A673 (cell line): ENCODE results near the gene IPCEF1. TPM values are rescaled to one million over a fixed set of nuclear protein-coding genes. Genes with fewer than 3 reads are reported as not detected.
"Not testable (repeated sequence)": the region's sequence is repeated elsewhere in the genome, so short reads cannot be mapped to it uniquely, and the experiment has no call there.

Experiments
- BruUV-seq: library from RNA; stranded (reverse); fragments of 400-500 nt; replicated peaks from 2 replicates; lab custom pipeline; 2021; lab: Mats Ljungman, UMichigan
- CTCF ChIA-PET: fragments of 300-600 bp; sonication (Branson Sonifier 250); formaldehyde crosslinking; loops from one replicate; lab custom pipeline; 2022; ENCODE audit warnings: antibody characterized with exemption; lab: Charles Lee
- POLR2A ChIA-PET: fragments of 300-600 bp; sonication (Branson Sonifier 250); formaldehyde crosslinking; loops from one replicate; lab custom pipeline; 2022; ENCODE audit warnings: antibody characterized with exemption; ENCODE audit not compliant: low non-redundant PET; lab: Charles Lee
- DNase-seq: peaks from one replicate; pipeline ENCODE4 v3.0.0-alpha.2; 2015; ENCODE audit warnings: low spot score
- H3K27ac ChIP-seq: fragments of 200-600 bp; sonication (generic); 2 replicates; pipeline ENCODE4 v1.5.1; 2016; ENCODE audit warnings: mixed run types, low read depth, mild to moderate bottlenecking, mixed read lengths, antibody characterized with exemption, low read length; ENCODE audit not compliant: poor library complexity, severe bottlenecking
- H3K27me3 ChIP-seq: fragments of 200-600 bp; sonication (generic); replicated peaks from 2 replicates; pipeline ENCODE4 v1.6.1; 2017; ENCODE audit warnings: mixed run types, low read depth, mild to moderate bottlenecking, mixed read lengths, antibody characterized with exemption, low read length; ENCODE audit not compliant: insufficient read depth, poor library complexity
- H3K36me3 ChIP-seq: fragments of 200-600 bp; sonication (generic); 2 replicates; pipeline ENCODE4 v1.6.1; 2016; ENCODE audit warnings: mixed run types, mild to moderate bottlenecking, mixed read lengths, antibody characterized with exemption, low read length; ENCODE audit not compliant: insufficient read depth, poor library complexity, severe bottlenecking
- H3K4me1 ChIP-seq: fragments of 200-600 bp; sonication (generic); 2 replicates; pipeline ENCODE4 v1.6.1; 2017; ENCODE audit warnings: mixed run types, mild to moderate bottlenecking, mixed read lengths, antibody characterized with exemption, low read length; ENCODE audit not compliant: insufficient read depth, poor library complexity, severe bottlenecking
- H3K4me3 ChIP-seq: fragments of 200-600 bp; sonication (generic); 2 replicates; pipeline ENCODE4 v1.5.1; 2016; ENCODE audit warnings: low read depth, mixed run types, mild to moderate bottlenecking, mixed read lengths, low read length; ENCODE audit not compliant: poor library complexity, severe bottlenecking
- H3K9me3 ChIP-seq: fragments of 200-600 bp; sonication (generic); 2 replicates; pipeline ENCODE4 v1.6.1; 2016; ENCODE audit warnings: mixed run types, low read depth, mild to moderate bottlenecking, mixed read lengths, antibody characterized with exemption, low read length; ENCODE audit not compliant: poor library complexity, severe bottlenecking
- CTCF ChIP-seq: fragments of 300-800, 200-600 bp; sonication (generic); conservative IDR thresholded peaks from 2 replicates; pipeline ENCODE4 v1.5.1; 2017; ENCODE audit warnings: low read depth, mild to moderate bottlenecking, antibody characterized with exemption, low read length, moderate library complexity, mixed read lengths
- EZH2 ChIP-seq: fragments of 200-600 bp; sonication (generic); IDR thresholded peaks from 2 replicates; pipeline ENCODE4 v1.6.1; 2017; ENCODE audit warnings: borderline replicate concordance, low read depth, mild to moderate bottlenecking, mixed read lengths, antibody characterized with exemption, low read length; ENCODE audit not compliant: poor library complexity, severe bottlenecking
- intact Hi-C: fragments of 100-400 bp; cut with micrococcal nuclease; formaldehyde crosslinking; loops from one replicate; pipeline ENCODE4 v1.10.0; 2022; ENCODE audit not compliant: unreplicated experiment
- total RNA-seq: library from RNA; stranded (reverse); gene quantifications from 2 replicates; pipeline ENCODE4 v1.2.3, GENCODE V29; 2021

The IPCEF1 gene
- total RNA-seq, 1 experiment from 2014 or later, result 1.4 TPM

- BruUV-seq, result no TSS peak
- CTCF ChIA-PET, result no interaction called here
- Histone ChIP-seq H3K27me3 (no peaks in the 10 kb centered on the region), H3K36me3 (no peaks in the 10 kb centered on the region), H3K4me3 (no peak overlapping the region), H3K27ac (no peak overlapping the region), H3K9me3 (no peaks in the 10 kb centered on the region), H3K4me1 (no peaks in the 10 kb centered on the region)
- TF ChIP-seq CTCF (no peak), EZH2 (no peak)
- no peak for DNase-seq
- POLR2A ChIA-PET, result no interaction called here
- intact Hi-C loops, result no loop called here
Measured at GRCh38 chr6:154206141-154206540, 150.5 kb downstream of the IPCEF1 start.

GRCh38 chr6:154202958-154203357 lies 153.6 kb downstream of the IPCEF1 start:
- CTCF ChIA-PET, result no interaction called here
- intact Hi-C loops, result no loop called here
- H3K27me3 ChIP-seq, result no peaks in the 10 kb centered on the region
- no peaks in the 10 kb centered on the region for H3K36me3 ChIP-seq
- H3K4me1 ChIP-seq, result no peaks in the 10 kb centered on the region
- POLR2A ChIA-PET, result no interaction called here
- H3K4me3 ChIP-seq, result no peak overlapping the region
- no peak for TF ChIP-seq CTCF
- no peak for TF ChIP-seq EZH2
- no peak for DNase-seq
- H3K9me3 ChIP-seq, result no peaks in the 10 kb centered on the region
- BruUV-seq, result no TSS peak
- no peak overlapping the region for H3K27ac ChIP-seq

- Histone ChIP-seq H3K27ac (no peak overlapping the region), H3K4me3 (no peak overlapping the region), H3K27me3 (no peaks in the 10 kb centered on the region), H3K36me3 (no peaks in the 10 kb centered on the region), H3K9me3 (no peaks in the 10 kb centered on the region), H3K4me1 (no peaks in the 10 kb centered on the region)
- BruUV-seq, result no TSS peak
- ChIA-PET POLR2A (no interaction called here), CTCF (no interaction called here)
- no peak for DNase-seq
- intact Hi-C loops, result no loop called here
- TF ChIP-seq EZH2, result no peak
- TF ChIP-seq CTCF, result no peak
Measured at GRCh38 chr6:154202339-154202738, 154.3 kb downstream of the IPCEF1 start.

- H3K27ac ChIP-seq, intact Hi-C loops, H3K36me3 ChIP-seq, H3K4me3 ChIP-seq, POLR2A ChIA-PET, H3K4me1 ChIP-seq, DNase-seq, CTCF ChIA-PET, BruUV-seq, H3K27me3 ChIP-seq, H3K9me3 ChIP-seq: not testable (repeated sequence)
Measured at GRCh38 chr6:154201688-154202087, 154.9 kb downstream of the IPCEF1 start.
